Measurements from ENCODE around the gene TRMU.

DNA sequence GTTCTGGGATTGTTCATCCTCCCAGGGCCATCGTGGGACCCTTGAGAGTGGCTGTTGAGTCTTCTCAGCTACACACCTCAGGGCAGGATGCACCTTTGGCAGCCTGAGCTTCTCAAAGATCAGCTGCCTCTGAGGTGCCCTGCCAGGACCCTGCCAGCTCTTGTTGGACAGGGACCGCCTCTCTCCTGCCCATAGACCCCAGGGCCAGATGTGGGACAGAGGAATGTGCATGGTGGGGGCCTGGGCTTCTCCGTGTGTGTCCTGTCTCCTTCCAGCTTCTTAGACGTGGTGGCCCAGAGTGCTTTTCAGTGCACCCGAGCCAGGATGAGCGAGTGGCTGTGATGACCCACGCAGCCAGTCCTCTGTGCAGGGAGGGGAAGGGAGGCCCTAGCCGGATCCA lies 5.9 kb upstream of the TRMU start:
- TF ChIP-seq EP300 (IDR thresholded peaks at IDR 0.05; ENCODE audit: borderline replicate concordance) (no peak), TEAD4 (IDR thresholded peaks at IDR 0.05) (no peak), TAF1 (IDR thresholded peaks at IDR 0.05; ENCODE audit: low read depth) (no peak), TCF12 (IDR thresholded peaks at IDR 0.05; ENCODE audit: low read depth) (no peak), CEBPB (IDR thresholded peaks at IDR 0.05) (no peak)
- TF ChIP-seq, protein P1, sequence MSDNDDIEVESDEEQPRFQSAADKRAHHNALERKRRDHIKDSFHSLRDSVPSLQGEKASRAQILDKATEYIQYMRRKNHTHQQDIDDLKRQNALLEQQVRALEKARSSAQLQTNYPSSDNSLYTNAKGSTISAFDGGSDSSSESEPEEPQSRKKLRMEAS (IDR thresholded peaks at IDR 0.05): no peak
- TF ChIP-seq, protein P2, sequence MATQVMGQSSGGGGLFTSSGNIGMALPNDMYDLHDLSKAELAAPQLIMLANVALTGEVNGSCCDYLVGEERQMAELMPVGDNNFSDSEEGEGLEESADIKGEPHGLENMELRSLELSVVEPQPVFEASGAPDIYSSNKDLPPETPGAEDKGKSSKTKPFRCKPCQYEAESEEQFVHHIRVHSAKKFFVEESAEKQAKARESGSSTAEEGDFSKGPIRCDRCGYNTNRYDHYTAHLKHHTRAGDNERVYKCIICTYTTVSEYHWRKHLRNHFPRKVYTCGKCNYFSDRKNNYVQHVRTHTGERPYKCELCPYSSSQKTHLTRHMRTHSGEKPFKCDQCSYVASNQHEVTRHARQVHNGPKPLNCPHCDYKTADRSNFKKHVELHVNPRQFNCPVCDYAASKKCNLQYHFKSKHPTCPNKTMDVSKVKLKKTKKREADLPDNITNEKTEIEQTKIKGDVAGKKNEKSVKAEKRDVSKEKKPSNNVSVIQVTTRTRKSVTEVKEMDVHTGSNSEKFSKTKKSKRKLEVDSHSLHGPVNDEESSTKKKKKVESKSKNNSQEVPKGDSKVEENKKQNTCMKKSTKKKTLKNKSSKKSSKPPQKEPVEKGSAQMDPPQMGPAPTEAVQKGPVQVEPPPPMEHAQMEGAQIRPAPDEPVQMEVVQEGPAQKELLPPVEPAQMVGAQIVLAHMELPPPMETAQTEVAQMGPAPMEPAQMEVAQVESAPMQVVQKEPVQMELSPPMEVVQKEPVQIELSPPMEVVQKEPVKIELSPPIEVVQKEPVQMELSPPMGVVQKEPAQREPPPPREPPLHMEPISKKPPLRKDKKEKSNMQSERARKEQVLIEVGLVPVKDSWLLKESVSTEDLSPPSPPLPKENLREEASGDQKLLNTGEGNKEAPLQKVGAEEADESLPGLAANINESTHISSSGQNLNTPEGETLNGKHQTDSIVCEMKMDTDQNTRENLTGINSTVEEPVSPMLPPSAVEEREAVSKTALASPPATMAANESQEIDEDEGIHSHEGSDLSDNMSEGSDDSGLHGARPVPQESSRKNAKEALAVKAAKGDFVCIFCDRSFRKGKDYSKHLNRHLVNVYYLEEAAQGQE (IDR thresholded peaks at IDR 0.05; ENCODE audit: low read depth): no peak

All from Ishikawa (cell line).